Measurements from ENCODE around the gene CNTFR.

CNTFR gene

GRCh38 chr9:34522971-34523797 lies 66.3 kb downstream of the CNTFR start, which contains the start of gene ENHO:
Gene ENHO (minus strand): TSS chr9:34522990. CDS start chr9:34521695, 1,295 bp downstream.
- DNase-seq (ENCODE audit: low spot score): peak; percentile 80

- DNase-seq (ENCODE audit: low spot score): no peak
Measured at GRCh38 chr9:34522091-34522887, 67.2 kb downstream of the CNTFR start.

DNA sequence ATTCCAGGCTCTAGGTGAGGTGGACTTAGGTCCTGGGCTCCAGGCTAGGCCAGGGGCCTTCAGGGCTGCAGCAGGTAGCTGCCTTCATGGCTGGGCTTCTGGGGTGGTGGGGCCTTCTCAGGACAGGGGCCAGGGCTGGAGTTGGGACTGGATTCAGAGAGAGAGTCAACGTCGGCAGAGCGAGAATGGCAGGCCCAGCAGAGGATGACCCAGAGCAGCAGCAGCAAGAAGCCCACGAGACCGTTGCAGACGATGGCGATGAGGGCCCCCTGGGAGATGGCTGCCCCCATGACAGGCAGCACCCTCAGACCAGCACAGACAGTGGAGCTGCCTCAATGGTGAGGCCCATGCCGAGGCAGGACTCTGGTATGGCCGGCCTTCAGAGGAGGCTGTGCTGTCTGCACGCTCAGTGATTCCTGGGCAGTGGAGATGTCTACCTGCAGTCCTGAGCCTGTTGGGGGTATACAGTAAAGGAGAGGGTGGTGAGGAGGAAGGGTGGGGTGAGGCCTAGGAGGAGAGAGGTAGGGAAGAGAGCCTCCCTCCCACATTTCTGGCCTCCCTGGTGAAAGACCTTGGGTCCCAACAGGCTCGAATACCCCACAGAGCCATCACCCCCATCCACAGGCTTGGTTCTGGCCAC lies 68.0 kb downstream of the CNTFR start:
- no peak for DNase-seq (ENCODE audit: low spot score)

- DNase-seq (ENCODE audit: low spot score): no peak
Measured at GRCh38 chr9:34520505-34521385, 68.8 kb downstream of the CNTFR start.

DNA sequence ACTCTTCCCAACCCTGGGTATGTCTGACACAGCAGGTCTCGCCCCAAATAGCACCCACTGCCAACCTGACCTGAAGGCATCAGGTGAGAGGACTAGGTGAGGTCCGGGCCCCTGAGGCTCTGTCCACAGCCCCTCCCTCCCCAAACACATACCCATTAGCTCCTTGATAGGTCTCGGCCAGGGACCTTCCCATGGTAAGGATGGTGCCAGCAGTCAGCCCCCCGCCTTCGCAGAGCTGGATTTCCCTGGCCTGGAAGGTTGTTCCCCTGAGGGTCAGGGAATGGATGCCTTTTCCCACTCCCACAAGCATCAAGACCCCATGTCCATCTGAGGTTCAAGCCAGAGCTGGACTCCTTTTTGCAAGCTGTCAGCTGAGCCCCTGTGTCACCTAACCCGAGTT lies 69.4 kb downstream of the CNTFR start:
- DNase-seq (ENCODE audit: low spot score): no peak

- DNase-seq (ENCODE audit: low spot score): no peak
Measured at GRCh38 chr9:34519321-34520020, 70.1 kb downstream of the CNTFR start.

DNA sequence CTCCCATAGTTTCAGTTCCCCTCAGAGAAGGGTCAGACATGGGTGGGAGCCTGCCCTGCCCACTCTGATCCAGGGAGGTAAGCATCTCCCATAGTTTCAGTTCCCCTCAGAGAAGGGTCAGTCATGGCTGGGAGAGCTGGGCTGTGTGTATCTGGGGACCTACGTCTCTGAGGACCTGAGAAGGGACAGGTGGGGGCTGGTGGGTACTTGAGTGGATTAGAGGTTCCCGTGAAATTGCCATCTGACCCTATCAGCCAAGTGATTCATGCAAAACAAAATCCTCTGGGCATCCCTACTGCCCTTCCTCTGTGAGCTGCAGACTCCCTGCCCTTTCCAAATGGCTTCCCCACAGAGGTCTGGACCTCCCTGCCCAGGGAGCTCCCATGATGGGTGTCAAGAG lies 70.6 kb downstream of the CNTFR start:
- no peak for DNase-seq (ENCODE audit: low spot score)

DNA sequence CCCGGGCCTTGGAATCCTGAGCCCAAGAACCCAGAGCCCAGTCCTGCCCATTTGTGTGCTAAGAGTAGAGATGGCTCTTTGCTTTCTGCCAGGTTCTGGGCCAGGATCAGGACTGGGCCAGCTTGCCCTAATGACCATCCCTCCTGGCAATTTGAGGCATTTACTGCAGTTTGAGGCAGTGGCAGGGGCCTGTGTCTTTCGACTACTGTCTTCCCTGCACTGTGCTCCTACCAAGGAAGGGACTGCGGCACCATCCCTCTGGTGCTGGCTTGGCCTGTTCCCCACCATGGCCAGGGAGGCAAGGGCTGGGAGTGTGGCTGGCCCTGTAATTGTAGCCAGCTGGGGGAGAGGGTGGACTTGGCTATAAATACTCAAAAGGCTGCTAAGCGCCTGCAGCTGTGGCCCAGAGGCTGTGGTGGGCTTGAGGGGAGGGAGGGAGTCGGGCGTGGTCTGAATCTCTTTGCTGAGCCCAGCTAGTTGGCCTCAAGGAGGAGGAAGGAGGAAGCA lies 71.4 kb downstream of the CNTFR start:
- no peak for DNase-seq (ENCODE audit: low spot score)

DNA sequence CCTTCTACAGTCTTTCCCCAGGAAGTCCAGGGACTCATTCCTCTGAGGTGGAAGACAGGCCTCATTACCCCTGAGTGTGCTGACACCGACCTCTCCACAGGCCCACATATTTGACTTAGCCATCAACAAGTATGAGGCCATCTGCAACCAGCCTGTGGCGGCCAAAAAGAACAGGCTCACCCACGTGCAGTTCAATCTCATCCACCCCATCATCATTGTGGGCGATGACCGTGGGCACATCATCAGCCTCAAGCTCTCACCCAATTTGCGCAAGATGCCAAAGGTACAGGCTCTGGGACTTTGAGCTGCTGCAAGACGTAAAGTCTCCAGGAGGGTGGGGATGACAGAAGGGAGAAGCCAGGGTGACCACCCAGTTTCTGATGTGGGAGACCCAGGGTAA lies 72.3 kb downstream of the CNTFR start:
- no peak for DNase-seq (ENCODE audit: low spot score)

DNA sequence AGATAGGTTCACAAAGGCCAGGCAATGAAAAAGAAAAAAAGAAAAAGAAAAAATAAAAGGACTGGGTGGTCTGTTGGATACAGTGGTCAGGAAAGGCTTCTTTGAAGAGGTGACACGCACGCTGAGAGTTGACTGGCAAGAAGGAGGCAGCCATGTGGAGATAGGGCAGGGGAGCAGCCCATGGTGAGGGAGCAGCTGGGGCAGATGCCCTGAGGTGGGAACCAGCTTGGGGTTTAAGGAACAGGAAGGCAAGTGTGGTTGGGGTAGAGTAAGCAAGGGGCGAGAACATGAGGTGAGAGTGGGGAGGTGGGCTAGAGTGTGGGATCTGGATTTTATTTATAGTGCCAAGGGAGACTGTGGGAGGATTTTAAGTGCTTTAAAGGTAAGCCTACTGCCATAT lies 73.6 kb downstream of the CNTFR start:
- DNase-seq (ENCODE audit: low spot score): no peak

DNA sequence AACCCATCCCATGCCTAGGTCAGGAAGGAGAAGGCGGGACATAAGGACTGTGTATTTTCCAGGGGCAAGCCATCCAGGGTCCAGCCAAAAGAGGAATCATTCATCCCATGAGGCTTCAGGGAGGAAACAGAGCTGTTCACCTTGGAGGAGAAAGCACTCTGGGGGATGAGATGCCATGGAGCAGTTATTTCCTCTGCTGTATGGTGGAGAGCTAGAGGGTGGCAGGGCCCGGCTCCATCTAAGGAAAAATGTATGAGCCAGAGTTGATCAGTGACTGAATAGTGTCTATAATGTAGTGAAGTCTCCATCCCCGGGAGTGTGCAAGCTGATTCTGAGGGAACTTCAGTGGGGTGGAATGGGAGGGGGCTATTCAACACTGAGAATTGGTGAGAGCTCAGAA lies 74.7 kb downstream of the CNTFR start:
- no peak for DNase-seq (ENCODE audit: low spot score)

DNA sequence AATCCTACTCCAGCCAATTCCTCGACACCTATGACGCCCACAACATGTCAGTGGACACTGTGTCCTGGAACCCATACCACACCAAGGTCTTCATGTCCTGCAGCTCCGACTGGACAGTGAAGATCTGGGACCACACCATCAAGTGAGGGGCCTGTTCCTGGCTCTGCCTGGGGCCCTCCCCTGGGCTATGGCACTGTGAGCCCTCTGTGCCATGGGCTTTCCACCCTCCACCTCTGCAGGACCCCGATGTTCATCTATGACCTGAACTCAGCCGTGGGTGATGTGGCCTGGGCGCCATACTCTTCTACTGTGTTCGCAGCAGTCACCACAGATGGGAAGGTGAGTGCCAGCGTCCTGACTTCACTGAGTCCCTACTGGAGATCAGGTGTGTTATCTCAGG lies 75.1 kb downstream of the CNTFR start:
- DNase-seq (ENCODE audit: low spot score): no peak

DNA sequence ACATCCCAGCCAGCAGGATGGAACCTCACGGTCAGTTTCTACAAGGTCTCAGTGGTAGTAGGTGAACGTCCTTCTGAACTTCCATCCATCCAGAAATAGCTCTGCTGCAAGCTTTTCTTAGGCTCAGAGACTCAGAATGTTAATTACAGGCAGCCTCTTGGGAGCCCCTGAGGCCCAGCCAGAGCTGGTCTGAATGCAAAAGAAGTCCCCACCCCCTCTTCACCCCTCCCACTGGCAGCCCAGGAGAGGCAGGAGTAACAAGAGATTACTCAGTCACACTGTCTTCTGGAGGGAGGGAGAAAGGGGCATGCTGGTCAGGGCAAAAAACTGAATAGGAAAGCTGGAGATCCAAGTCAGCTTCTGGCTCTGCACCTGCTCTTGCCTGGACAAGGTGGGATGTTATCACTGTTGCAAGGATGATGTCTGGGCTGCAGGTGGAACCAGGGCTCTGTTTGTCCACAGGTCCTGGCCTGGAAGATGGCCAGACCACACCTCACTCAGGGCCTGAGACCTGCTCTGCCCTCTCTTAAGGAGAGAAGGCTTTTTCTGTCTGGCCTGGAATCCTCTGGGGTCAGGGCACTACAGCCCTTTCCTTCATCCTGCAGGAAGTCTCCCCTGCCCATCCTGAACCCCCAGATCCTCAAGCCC lies 75.8 kb downstream of the CNTFR start:
- no peak for DNase-seq (ENCODE audit: low spot score)

- no peak for DNase-seq (ENCODE audit: low spot score)
Measured at GRCh38 chr9:34512131-34513078, 77.1 kb downstream of the CNTFR start.

DNA sequence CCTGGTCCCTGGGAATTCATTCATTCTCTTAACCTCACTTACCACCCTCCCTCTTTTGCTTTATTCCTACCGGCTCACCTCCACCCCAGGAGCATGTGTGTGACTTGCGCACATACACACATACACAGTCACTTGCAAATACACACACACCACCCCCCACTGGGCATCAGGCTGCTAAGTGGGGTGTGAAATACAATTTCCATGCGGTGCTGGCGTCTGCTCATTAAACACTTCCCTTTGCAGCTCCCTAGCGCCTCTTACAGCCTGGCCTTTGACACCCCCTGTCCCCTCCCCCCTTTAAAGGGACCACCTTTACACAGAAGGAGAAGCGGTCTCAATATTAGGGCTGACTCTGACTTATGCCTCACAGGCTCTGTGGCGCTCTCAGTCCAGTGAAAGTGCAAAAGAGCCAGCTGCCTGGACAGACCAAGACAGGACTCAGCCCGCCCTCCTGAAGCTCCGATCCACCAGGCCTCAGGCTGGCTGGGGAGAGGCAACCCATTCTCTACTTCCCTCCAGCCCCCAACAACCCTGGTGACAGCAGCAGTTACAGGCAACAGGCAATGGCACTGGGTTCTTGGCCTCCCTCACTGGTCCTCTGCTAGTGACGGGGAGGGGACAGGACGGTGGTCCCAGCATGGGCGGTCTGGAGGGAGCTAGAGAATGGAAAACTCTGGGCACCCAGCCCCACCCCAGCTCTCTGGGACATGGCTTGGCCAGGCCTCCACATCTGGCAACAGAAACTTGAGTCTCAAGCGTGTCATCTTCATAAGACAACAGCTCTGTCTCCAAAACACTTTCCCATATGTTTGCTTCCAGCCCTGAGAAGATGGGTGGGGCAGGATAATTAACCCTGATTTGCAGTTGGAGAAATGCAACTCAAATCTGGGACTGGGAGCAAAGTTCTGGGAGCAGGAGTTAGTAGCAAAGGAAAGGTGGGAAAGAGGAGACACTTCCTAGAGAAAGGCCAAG lies 78.7 kb downstream of the CNTFR start:
- no peak for DNase-seq (ENCODE audit: low spot score)

DNA sequence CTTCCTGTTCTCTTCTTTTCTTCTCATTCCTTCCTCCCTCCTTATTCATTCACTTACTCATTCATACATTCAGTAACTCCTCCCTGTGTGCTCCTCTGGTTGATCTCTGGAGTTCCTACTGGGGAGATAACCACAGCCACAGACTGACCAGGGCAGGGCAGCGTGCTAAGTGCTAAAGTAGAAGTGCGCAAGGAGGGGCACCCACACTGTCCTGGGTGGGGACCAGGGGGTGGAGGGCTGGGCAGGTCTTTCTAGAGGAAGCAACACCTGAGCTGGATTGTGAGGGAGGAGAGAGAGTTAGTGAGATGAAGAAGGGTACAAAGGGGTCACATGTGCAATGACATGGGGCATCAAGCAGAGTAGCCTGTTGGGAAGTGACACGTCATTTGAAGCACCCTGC lies 80.6 kb downstream of the CNTFR start:
- no peak for DNase-seq (ENCODE audit: low spot score)

GRCh38 chr9:34508463-34508862 lies 81.1 kb downstream of the CNTFR start:
- DNase-seq (ENCODE audit: low spot score): no peak

GRCh38 chr9:34507966-34508365 lies 81.6 kb downstream of the CNTFR start:
- no peak for DNase-seq (ENCODE audit: low spot score)
